GM18507 (cell line): ENCODE results near the gene GALNT4.

Experiments
- DNase-seq: peaks from one replicate; pipeline ENCODE4 v3.0.0; 2011; ENCODE audit warnings: low read depth; ENCODE audit not compliant: insufficient read length; ENCODE audit errors: extremely low spot score
- FAIRE-seq: peaks from 2 replicates; lab custom pipeline; 2011; peaks lifted over from hg19 to GRCh38; lab: Jason Lieb, UNC

Gene GALNT4

DNA sequence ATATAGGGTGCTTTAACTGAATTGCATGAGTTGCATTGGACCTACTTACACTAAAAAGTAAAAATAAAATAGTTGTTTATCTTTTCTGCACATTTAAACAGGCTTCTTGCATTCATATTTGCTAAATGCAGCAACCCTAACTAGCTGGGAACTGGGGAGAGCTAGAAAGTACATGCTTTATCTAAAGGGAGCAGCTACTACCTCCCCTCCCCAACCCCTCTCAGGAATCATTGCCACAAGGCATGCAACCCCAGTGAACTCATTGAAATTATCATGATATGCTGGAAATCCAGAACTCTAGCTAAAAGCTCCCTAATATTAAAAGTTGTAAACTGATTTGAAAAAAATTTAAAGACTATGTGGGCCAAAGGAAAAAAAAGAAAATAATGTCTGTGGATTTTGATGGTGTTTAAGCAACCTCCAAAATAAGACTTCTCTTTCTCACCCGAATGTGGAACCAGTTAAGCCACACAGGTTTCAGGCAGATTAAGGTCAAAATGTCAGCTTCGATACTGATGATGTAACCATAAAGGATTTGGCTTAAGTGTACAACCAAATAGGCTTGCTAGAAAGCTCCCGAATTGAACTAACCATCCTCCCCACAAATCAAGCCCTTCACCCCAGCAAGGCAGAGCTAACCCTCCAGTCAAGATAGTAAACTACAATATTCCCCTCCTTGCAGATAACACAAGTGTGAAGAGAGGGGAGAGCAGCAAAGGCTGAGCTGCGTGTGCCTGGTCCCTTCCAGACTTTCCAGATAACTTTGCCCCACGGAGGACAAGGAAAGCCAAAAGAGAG is 15.0 kb upstream of the GALNT4 start:
- no peak for FAIRE-seq
- no peak for DNase-seq

- DNase-seq = no peak
- FAIRE-seq = no peak
Observed at GRCh38 chr12:89538897-89539296, 14.3 kb upstream of the GALNT4 start.

DNA sequence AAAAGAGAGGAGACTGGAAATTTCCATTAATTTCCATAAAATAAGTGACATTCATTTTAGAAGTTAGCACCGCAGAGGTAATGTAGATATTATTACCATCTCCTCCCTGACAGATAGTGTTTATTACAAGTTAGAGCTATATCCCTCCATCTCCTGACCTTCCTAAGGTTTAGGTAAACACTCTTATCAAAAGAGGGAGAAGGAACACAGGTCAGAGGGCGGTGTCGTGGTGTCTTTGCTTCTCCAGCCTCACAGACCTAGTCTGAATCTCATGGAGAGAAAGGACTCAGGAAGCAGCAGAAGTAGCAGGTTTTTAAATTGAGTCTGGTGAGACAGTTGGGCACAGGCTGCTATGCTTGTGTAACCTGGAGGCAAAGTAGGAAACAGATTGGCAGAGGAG is 12.8 kb upstream of the GALNT4 start:
- no peak for DNase-seq
- FAIRE-seq = no peak

DNA sequence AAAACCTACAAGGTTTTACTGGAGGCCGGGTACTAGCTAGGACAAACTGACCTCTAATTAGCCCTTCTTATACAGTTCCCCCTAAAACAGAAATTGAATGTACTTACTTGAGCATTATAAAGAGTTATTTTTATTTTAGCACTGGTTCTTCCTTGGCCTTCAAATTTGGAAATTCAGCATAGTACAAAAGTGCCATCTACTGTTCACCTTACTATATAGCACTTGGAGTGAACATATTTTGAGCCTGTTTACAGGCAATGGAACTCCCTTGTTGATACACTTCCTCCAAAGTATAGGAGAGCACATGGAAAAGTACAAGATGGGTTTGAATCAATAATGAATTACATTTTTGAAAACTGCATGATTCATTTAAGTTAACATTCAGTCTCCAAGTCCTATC is 5.1 kb upstream of the GALNT4 start:
- FAIRE-seq = peak; percentile 71
- DNase-seq = no peak

DNA sequence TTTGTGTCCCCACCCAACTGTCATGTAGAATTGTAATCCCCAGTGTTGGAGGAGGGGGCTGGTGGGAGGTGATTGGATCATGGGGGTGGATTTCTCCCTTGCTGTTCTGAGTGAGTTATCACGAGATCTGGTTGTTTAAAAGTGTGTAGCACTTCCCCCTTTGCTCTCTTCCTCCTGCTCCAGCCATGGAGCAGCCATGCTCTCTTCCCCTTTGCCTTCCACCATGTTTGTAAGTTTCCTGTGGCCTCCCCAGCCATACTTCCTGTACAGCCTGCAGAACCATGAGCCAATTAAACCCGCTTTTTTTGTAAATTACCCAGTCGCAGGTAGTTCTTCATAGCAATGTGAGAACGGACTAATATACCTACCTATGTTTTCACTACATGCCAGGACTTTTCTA is 3.8 kb upstream of the GALNT4 start:
- DNase-seq = no peak
- no peak for FAIRE-seq

GRCh38 chr12:89525824-89526770 is 1.5 kb upstream of the GALNT4 start, which contains the start of gene POC1B:
POC1B (minus strand) TSS chr12:89526047; CDS start chr12:89525895, 152 bp downstream.
- peak; percentile 71 for DNase-seq
- peak; percentile 67 for FAIRE-seq

DNA sequence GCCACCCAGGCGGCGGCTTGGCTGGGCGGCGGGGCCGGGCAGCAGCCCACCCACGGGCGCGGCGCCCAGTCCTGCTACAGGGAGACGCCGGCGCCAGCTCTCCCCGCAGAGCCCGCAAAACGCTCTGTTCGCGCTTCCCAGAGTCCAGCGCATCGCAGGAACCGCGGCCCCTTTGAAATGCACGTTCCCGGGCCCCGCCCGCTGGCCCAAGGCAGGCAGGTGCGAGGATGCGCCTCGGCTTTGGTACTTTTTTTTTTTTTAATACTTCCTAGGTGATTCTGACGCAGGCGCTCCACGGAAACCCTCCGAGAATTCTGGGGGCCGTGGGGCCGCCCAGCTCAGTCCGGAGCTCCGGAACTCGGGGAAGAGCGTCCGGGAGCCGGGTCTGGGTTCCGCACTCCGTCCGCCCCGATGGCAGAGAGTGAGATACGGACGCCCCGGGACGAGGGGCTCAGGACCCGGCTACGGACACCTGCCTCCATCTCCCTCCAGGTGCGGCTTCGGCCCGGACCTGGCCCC is 768 bp upstream of the GALNT4 start:
- peak; percentile 9 for DNase-seq
- FAIRE-seq = no peak

- FAIRE-seq (no peak), DNase-seq (no peak)
Observed at GRCh38 chr12:89523843-89524540, 604 bp downstream of the GALNT4 start.

GRCh38 chr12:89523393-89523792 is 1.2 kb downstream of the GALNT4 start:
- FAIRE-seq (no peak), DNase-seq (no peak)

- no peak for DNase-seq
- no peak for FAIRE-seq
Observed at GRCh38 chr12:89521364-89522223, 3.0 kb downstream of the GALNT4 start.

DNA sequence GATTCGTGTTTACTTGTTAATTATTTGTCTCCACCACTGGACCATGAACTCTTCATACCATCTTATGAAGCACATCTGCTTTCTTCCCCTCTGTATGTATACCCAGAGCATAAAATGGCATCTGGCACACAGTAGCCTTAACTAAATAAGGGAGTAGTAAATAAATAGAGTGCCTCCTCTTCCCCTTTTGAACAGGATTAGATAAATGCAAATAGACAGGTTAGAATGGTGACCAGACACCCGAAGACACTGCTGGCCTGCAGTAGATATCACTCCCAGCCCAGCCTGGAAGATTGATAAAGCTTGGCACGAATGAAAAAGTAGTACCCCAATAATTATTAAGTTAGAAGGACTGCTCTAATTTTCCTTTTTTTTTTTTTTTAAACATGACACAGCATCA is 6.9 kb downstream of the GALNT4 start:
- FAIRE-seq = no peak
- no peak for DNase-seq

- DNase-seq = no peak
- no peak for FAIRE-seq
Observed at GRCh38 chr12:89516633-89517032, 8.0 kb downstream of the GALNT4 start.

DNA sequence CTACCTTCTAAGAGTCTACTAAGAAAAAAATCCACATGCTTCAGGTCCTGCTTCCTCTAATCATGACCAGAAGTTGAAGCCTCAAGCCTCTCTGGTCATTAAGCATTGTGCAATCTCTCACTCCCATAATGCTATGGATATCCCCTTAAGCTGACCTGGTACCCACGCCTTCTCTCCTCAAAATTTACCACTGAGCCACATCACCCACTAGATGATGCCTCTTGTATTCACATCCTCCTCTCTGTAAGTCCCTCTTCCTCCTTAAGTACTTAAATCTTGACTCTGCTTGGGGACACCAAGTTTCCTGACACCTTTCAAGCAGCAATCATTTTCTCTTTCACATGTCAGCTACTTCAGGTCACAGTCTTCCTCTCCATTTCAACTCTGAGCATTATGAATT is 9.8 kb downstream of the GALNT4 start:
- no peak for DNase-seq

DNA sequence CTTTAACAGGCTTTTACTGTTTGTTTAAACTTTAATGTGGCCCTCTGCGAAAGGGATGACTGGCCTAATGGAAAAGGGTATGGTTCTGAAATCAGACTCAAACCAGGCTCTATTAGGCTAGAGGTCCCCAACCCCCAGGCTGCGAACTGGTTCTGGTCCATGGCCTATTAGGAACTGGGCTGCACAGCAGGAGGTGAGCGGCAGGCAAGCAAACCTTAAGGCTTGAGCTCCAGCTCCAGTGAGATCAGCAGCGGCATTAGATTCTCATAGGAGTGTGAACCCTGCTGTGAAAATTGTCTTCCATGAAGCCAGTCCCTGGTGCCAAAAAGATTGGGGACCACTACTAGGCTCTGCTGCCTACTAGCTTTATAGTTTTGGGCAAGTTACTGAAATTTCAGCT is 11.1 kb downstream of the GALNT4 start:
- FAIRE-seq (no peak), DNase-seq (no peak)

More for the DNA sequence above, 9.8 kb downstream of the GALNT4 start:
- no peak for FAIRE-seq

GRCh38 chr12:89507015-89507824 is 17.4 kb downstream of the GALNT4 start:
- DNase-seq = no peak
- FAIRE-seq = no peak

DNA sequence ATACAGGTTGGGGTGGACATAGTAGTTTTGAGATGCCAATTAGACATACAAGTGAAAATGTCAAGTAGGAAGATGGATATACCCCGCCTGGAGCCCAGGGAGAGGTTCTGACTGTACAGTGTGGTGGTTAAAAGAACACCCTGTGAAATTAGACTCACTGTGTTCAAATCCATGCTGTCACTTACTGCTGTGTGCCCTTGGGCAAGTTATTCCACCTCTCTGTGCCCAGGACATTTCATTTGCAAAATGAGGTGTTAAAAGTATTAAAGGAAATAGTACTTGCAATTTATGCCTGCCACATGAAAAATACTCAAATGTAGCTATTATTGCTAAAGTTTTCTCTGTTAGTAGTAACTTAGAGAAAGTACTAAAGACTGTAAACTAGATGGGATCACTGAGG is 18.5 kb downstream of the GALNT4 start:
- no peak for DNase-seq
- FAIRE-seq = no peak

DNA sequence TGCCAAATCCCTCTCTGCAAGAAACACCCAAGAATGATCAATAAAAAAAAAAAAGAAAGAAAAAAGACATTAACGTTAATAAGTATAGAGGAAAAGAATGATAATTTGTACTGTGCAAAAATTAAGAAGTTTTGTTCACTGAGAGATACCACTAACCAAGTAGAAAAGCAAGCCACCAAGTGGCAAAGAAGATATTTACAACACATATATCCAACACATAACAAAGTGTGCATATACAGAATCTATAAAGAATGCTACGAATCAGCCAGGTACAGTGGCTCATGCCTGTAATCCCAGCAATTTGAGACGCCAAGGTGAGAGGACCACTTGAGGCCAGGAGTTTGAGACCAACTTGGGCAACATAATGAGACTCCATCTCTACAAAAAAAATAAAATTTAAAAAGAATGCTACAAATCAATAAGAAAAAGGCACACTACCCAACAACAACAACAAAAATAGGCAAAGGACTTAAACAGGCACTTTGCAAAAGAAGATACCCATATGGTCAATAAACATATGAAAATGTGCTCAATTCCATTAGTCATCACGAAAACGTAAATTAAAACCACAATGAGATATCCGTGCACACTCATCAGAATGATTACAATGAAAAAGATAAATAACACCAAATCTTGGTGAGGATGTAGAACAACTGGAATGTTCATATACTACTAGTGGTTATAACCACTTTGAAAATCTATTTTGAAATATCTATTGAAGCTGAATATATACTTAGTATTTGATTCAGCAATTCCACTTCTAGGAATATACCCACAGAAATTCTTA is 19.8 kb downstream of the GALNT4 start:
- DNase-seq = no peak
- no peak for FAIRE-seq
